A172 (cell line): ENCODE results near the gene AFTPH. TPM values are rescaled to one million over a fixed set of nuclear protein-coding genes. Genes with fewer than 3 reads are reported as not detected.

ENCODE experiments used
- DNase-seq: peaks from one replicate; pipeline ENCODE4 v3.0.0-alpha.2; 2015; ENCODE audit warnings: low spot score
- total RNA-seq: library from RNA; depleted of rRNA; stranded (reverse); fragments of >200 nt; shearing (Covaris generic); gene quantifications from 2 replicates; pipeline ENCODE4 v1.2.3, GENCODE V29; 2014; rRNA removed

Gene AFTPH
- 24.1 and 30.6 TPM in 2 replicates for total RNA-seq

- peak; percentile 98 for DNase-seq
Measured at GRCh38 chr2:64523666-64524603, at the start of gene AFTPH. Gene AFTPH, plus strand, starts transcription at chr2:64524328. Its CDS starts 27,147 bp downstream, at chr2:64551475.

GRCh38 chr2:64474636-64475035 is 49.5 kb upstream of the AFTPH start:
- no peak for DNase-seq

- DNase-seq, result no peak
Measured at GRCh38 chr2:64477037-64477436, 47.1 kb upstream of the AFTPH start.

- DNase-seq, result no peak
Measured at GRCh38 chr2:64477979-64478378, 46.1 kb upstream of the AFTPH start.

GRCh38 chr2:64478502-64479230 is 45.5 kb upstream of the AFTPH start:
- no peak for DNase-seq

GRCh38 chr2:64479259-64480117 is 44.6 kb upstream of the AFTPH start:
- no peak for DNase-seq

- DNase-seq, result no peak
Measured at GRCh38 chr2:64481665-64482064, 42.5 kb upstream of the AFTPH start.

- DNase-seq, result no peak
Measured at GRCh38 chr2:64482243-64482642, 41.9 kb upstream of the AFTPH start.

- peak; percentile 90 for DNase-seq
Measured at GRCh38 chr2:64482765-64483504, 41.2 kb upstream of the AFTPH start.

- DNase-seq, result no peak
Measured at GRCh38 chr2:64485331-64485730, 38.8 kb upstream of the AFTPH start.

GRCh38 chr2:64485961-64486360 is 38.2 kb upstream of the AFTPH start:
- DNase-seq, result no peak

- DNase-seq, result no peak
Measured at GRCh38 chr2:64487256-64488049, 36.7 kb upstream of the AFTPH start.

- DNase-seq, result peak; percentile 56
Measured at GRCh38 chr2:64488050-64488974, 35.8 kb upstream of the AFTPH start.

GRCh38 chr2:64489081-64489751 is 34.9 kb upstream of the AFTPH start:
- DNase-seq, result no peak

- DNase-seq, result no peak
Measured at GRCh38 chr2:64491426-64491825, 32.7 kb upstream of the AFTPH start.

- no peak for DNase-seq
Measured at GRCh38 chr2:64492272-64492671, 31.9 kb upstream of the AFTPH start.

- no peak for DNase-seq
Measured at GRCh38 chr2:64492821-64493220, 31.3 kb upstream of the AFTPH start.

- DNase-seq, result no peak
Measured at GRCh38 chr2:64493788-64494187, 30.3 kb upstream of the AFTPH start.

GRCh38 chr2:64498438-64498837 is 25.7 kb upstream of the AFTPH start:
- DNase-seq, result no peak
